HEK293 (cell line): Measurements from ENCODE around the gene TMOD2.
A peak's percentile ranks its signal among the peaks of the same experiment; 100 is the strongest.

Source experiments
- CTCF ChIA-PET: fragments of 350-600 bp; formaldehyde crosslinking; extraction: SDS; loops from one replicate; lab custom pipeline; 2021; ENCODE audit warnings: antibody characterized with exemption; lab: Yijun Ruan, JAX
- POLR2A ChIA-PET: fragments of 300-600 bp; formaldehyde crosslinking; extraction: SDS; loops from one replicate; lab custom pipeline; 2020; ENCODE audit warnings: antibody characterized with exemption, inconsistent platforms; lab: Yijun Ruan, JAX
- H3K27ac ChIP-seq: fragments of 200-500 bp; sonication (Bioruptor generic); 2 replicates; pipeline ENCODE4 v1.5.1; 2014; ENCODE audit warnings: low read depth, low read length, control low read depth, inconsistent platforms; ENCODE audit errors: extremely low read depth
- H3K36me3 ChIP-seq, 2 experiments: fragments of 200-500 bp in 1 of 2; sonication (Bioruptor generic) in 1 of 2; 1 replicate in 1 of 2; 2 replicates in 1 of 2; pipeline ENCODE4 v1.5.1; 2014 to 2017; ENCODE audit warnings: inconsistent platforms in 2 of 2, low read length in 2 of 2; ENCODE audit not compliant: control insufficient read depth in 2 of 2, insufficient read depth in 1 of 2
- H3K4me1 ChIP-seq: fragments of 200-500 bp; sonication (Bioruptor generic); 2 replicates; pipeline ENCODE4 v1.5.1; 2014; ENCODE audit warnings: mild to moderate bottlenecking, low read length, inconsistent platforms; ENCODE audit not compliant: control insufficient read depth, insufficient read depth
- H3K4me3 ChIP-seq: 2 replicates; pipeline ENCODE4 v1.5.1; 2011; ENCODE audit warnings: low read depth, mild to moderate bottlenecking, control low read depth, low read length, moderate library complexity
- H3K9me3 ChIP-seq: fragments of 200-500 bp; sonication (Bioruptor generic); 2 replicates; pipeline ENCODE4 v1.5.1; 2014; ENCODE audit warnings: low read depth, low read length, inconsistent platforms; ENCODE audit not compliant: control insufficient read depth, insufficient read depth
- EGR2 ChIP-seq: fragments of 450-650 bp; formaldehyde crosslinking; IDR thresholded peaks from 2 replicates; pipeline ENCODE4 v1.5.1; 2016; ENCODE audit warnings: low read depth, missing biosample characterization, missing genetic modification characterization
- GFI1B ChIP-seq: fragments of 450-650 bp; formaldehyde crosslinking; IDR thresholded peaks from 2 replicates; pipeline ENCODE4 v1.5.1; 2016; ENCODE audit warnings: missing biosample characterization, missing genetic modification characterization
- HOXD13 ChIP-seq: sonication (generic); formaldehyde crosslinking; IDR thresholded peaks from 2 replicates; pipeline ENCODE4 v1.8.0; 2022; ENCODE audit warnings: missing genetic modification reagents, borderline replicate concordance
- PRDM1 ChIP-seq: fragments of 450-650 bp; formaldehyde crosslinking; IDR thresholded peaks from 2 replicates; pipeline ENCODE4; 2016; ENCODE audit warnings: missing biosample characterization, missing genetic modification characterization
- SP3 ChIP-seq: fragments of 450-650 bp; formaldehyde crosslinking; IDR thresholded peaks from 2 replicates; pipeline ENCODE4 v1.5.1; 2016; ENCODE audit warnings: missing biosample characterization, missing genetic modification characterization
- ZFHX2 ChIP-seq: fragments of 450-650 bp; formaldehyde crosslinking; conservative IDR thresholded peaks from 2 replicates; pipeline ENCODE4 v1.5.1; 2016; ENCODE audit warnings: missing biosample characterization, missing genetic modification characterization
- ZFP37 ChIP-seq: fragments of 450-650 bp; formaldehyde crosslinking; IDR thresholded peaks from 2 replicates; pipeline ENCODE4 v1.5.1; 2016; ENCODE audit warnings: missing biosample characterization, missing genetic modification characterization
- ZNF155 ChIP-seq: fragments of 450-650 bp; formaldehyde crosslinking; IDR thresholded peaks from 2 replicates; pipeline ENCODE4 v1.5.1; 2016; ENCODE audit warnings: missing biosample characterization, missing genetic modification characterization
- ZNF510 ChIP-seq: fragments of 450-650 bp; formaldehyde crosslinking; IDR thresholded peaks from 2 replicates; pipeline ENCODE4 v1.5.1; 2018; ENCODE audit warnings: mild to moderate bottlenecking, missing genetic modification characterization, missing biosample characterization; ENCODE audit not compliant: insufficient replicate concordance
- ZNF777 ChIP-seq: fragments of 450-650 bp; formaldehyde crosslinking; IDR thresholded peaks from 2 replicates; pipeline ENCODE4 v1.5.1; 2017; ENCODE audit warnings: missing biosample characterization, missing genetic modification characterization, borderline replicate concordance
- ZNF791 ChIP-seq: fragments of 450-650 bp; formaldehyde crosslinking; IDR thresholded peaks from 2 replicates; pipeline ENCODE4 v1.5.1; 2016; ENCODE audit warnings: missing biosample characterization, missing genetic modification characterization
- ZNF830 ChIP-seq: fragments of 450-650 bp; IDR thresholded peaks from 2 replicates; pipeline ENCODE4 v1.5.0; 2018; ENCODE audit warnings: missing biosample characterization, missing genetic modification characterization, low read depth, mild to moderate bottlenecking, moderate library complexity
- ZNF843 ChIP-seq: fragments of 450-650 bp; formaldehyde crosslinking; IDR thresholded peaks from 2 replicates; pipeline ENCODE4 v1.5.1; 2016; ENCODE audit warnings: missing biosample characterization, missing genetic modification characterization
- TF ChIP-seq, protein P1 (sequence below): fragments of 450-650 bp; formaldehyde crosslinking; IDR thresholded peaks from 2 replicates; pipeline ENCODE4 v1.5.1; 2017; ENCODE audit warnings: missing biosample characterization, missing genetic modification characterization
- TF ChIP-seq, protein P2 (sequence below): fragments of 450-650 bp; formaldehyde crosslinking; IDR thresholded peaks from 2 replicates; pipeline ENCODE4 v1.5.1; 2016; ENCODE audit warnings: missing biosample characterization, missing genetic modification characterization
- TF ChIP-seq, protein P3 (sequence below): fragments of 450-650 bp; formaldehyde crosslinking; IDR thresholded peaks from 2 replicates; pipeline ENCODE4 v1.5.1; 2017; ENCODE audit warnings: missing biosample characterization, missing genetic modification characterization
- TF ChIP-seq, protein P4 (sequence below): fragments of 450-650 bp; formaldehyde crosslinking; IDR thresholded peaks from 2 replicates; pipeline ENCODE4 v1.5.1; 2017; ENCODE audit warnings: missing biosample characterization, missing genetic modification characterization
- TF ChIP-seq, protein P5 (sequence below): fragments of 450-650 bp; formaldehyde crosslinking; IDR thresholded peaks from 2 replicates; pipeline ENCODE4 v1.5.1; 2017; ENCODE audit warnings: missing biosample characterization, missing genetic modification characterization
- TF ChIP-seq, protein P6 (sequence below): fragments of 450-650 bp; formaldehyde crosslinking; IDR thresholded peaks from 2 replicates; pipeline ENCODE4 v1.5.1; 2016; ENCODE audit warnings: missing biosample characterization, missing genetic modification characterization
- TF ChIP-seq, protein P7 (sequence below): fragments of 450-650 bp; formaldehyde crosslinking; IDR thresholded peaks from 2 replicates; pipeline ENCODE4 v1.5.1; 2016; ENCODE audit warnings: missing biosample characterization, missing genetic modification characterization

TMOD2 gene

DNA sequence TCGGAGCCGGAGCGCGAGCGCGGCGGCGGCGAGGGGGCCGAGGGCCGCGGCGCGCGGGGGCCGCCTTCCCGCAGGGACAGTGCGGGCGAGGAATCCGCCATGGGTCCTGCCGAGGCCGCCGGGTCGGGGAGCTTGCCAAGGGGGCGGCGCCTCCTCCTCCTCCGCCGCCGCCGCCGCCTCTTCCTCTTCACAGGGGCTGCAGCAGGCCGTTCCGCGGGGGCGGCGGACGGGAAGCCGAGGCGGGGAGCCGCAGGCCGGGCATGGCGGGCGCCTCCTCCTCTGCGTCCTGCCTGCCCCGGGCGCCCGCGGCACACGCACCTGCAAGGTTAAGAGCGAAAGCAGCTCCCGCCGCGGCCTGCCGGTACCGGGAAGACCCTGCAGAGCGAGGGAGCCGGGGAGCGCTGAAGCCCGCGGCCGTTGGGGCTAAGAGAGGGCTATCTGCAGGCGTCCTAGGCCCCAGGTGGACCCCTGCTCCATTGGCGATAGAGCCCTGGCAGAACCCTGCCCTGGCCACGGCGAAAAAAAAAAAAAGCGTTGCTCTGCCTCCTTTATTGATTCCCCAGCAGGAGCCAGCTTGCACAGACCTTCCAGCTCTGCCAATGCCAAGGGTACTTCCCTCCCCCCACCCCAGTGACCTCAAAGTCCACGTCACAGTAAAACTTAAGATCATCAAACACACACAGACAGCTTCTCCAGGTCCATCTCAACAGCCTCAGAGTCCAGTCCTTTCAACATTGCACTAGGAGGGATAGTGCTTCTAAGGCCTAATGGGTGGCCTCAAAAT is 13.7 kb upstream of the TMOD2 start, which contains the start of gene LYSMD2 (continued):
- TF ChIP-seq, protein P1, sequence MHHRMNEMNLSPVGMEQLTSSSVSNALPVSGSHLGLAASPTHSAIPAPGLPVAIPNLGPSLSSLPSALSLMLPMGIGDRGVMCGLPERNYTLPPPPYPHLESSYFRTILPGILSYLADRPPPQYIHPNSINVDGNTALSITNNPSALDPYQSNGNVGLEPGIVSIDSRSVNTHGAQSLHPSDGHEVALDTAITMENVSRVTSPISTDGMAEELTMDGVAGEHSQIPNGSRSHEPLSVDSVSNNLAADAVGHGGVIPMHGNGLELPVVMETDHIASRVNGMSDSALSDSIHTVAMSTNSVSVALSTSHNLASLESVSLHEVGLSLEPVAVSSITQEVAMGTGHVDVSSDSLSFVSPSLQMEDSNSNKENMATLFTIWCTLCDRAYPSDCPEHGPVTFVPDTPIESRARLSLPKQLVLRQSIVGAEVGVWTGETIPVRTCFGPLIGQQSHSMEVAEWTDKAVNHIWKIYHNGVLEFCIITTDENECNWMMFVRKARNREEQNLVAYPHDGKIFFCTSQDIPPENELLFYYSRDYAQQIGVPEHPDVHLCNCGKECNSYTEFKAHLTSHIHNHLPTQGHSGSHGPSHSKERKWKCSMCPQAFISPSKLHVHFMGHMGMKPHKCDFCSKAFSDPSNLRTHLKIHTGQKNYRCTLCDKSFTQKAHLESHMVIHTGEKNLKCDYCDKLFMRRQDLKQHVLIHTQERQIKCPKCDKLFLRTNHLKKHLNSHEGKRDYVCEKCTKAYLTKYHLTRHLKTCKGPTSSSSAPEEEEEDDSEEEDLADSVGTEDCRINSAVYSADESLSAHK (tag by site-specific recombination): no peak
- TF ChIP-seq GFI1B (tag by site-specific recombination) (no peak), ZNF510 (tag by site-specific recombination) (no peak), ZNF843 (tag by site-specific recombination) (no peak), ZNF791 (tag by site-specific recombination) (no peak), ZNF830 (no peak), SP3 (tag by site-specific recombination) (no peak), HOXD13 (CRISPR knock-in tag) (no peak), EGR2 (tag by site-specific recombination) (peak; percentile 37; the same call in 1 of the 2 replicates), ZFP37 (tag by site-specific recombination) (no peak), PRDM1 (tag by site-specific recombination) (no peak), ZNF777 (tag by site-specific recombination) (no peak)
- TF ChIP-seq, protein P2, sequence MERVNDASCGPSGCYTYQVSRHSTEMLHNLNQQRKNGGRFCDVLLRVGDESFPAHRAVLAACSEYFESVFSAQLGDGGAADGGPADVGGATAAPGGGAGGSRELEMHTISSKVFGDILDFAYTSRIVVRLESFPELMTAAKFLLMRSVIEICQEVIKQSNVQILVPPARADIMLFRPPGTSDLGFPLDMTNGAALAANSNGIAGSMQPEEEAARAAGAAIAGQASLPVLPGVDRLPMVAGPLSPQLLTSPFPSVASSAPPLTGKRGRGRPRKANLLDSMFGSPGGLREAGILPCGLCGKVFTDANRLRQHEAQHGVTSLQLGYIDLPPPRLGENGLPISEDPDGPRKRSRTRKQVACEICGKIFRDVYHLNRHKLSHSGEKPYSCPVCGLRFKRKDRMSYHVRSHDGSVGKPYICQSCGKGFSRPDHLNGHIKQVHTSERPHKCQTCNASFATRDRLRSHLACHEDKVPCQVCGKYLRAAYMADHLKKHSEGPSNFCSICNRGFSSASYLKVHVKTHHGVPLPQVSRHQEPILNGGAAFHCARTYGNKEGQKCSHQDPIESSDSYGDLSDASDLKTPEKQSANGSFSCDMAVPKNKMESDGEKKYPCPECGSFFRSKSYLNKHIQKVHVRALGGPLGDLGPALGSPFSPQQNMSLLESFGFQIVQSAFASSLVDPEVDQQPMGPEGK (tag by site-specific recombination): no peak
- TF ChIP-seq, protein P3, sequence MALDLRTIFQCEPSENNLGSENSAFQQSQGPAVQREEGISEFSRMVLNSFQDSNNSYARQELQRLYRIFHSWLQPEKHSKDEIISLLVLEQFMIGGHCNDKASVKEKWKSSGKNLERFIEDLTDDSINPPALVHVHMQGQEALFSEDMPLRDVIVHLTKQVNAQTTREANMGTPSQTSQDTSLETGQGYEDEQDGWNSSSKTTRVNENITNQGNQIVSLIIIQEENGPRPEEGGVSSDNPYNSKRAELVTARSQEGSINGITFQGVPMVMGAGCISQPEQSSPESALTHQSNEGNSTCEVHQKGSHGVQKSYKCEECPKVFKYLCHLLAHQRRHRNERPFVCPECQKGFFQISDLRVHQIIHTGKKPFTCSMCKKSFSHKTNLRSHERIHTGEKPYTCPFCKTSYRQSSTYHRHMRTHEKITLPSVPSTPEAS: no peak
- TF ChIP-seq, protein P4, sequence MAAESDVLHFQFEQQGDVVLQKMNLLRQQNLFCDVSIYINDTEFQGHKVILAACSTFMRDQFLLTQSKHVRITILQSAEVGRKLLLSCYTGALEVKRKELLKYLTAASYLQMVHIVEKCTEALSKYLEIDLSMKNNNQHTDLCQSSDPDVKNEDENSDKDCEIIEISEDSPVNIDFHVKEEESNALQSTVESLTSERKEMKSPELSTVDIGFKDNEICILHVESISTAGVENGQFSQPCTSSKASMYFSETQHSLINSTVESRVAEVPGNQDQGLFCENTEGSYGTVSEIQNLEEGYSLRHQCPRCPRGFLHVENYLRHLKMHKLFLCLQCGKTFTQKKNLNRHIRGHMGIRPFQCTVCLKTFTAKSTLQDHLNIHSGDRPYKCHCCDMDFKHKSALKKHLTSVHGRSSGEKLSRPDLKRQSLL (tag by site-specific recombination): peak; percentile 25; the same call in 1 of the 2 replicates
- TF ChIP-seq, protein P5, sequence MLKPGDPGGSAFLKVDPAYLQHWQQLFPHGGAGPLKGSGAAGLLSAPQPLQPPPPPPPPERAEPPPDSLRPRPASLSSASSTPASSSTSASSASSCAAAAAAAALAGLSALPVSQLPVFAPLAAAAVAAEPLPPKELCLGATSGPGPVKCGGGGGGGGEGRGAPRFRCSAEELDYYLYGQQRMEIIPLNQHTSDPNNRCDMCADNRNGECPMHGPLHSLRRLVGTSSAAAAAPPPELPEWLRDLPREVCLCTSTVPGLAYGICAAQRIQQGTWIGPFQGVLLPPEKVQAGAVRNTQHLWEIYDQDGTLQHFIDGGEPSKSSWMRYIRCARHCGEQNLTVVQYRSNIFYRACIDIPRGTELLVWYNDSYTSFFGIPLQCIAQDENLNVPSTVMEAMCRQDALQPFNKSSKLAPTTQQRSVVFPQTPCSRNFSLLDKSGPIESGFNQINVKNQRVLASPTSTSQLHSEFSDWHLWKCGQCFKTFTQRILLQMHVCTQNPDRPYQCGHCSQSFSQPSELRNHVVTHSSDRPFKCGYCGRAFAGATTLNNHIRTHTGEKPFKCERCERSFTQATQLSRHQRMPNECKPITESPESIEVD: no peak

DNA sequence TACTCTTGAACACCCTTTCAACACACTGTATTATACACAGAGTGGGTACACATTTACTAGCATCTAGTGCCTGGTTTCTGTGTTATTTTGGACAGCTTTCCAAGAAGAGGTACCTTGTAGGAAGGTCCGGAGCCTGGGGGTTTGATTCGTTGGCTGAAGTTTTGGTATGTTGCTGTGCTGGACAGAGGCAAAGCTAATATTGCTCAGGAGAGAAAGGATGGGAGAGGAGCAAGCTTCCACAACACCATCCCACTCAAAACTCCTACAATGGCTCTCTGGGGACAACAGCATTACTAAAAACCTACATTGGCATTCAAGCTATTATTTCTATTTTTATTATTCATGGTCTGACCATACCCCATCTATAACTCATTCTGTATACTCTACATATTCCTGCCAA is 12.8 kb upstream of the TMOD2 start:
- ChIA-PET CTCF (interaction anchor here (0.6 to 1.6 kb wide), 2 partner anchors 13 to 38 kb away, joined by 3 to 5 read pairs; partner anchors contain the start of gene TMOD2), POLR2A (interaction anchor here (0.7 kb wide), 1 partner anchor 13 kb away, joined by 3 read pairs; no protein-coding TSS in a partner anchor)
- Histone ChIP-seq H3K4me3 (no peak overlapping the region), H3K9me3 (no peaks in the 10 kb centered on the region), H3K4me1 (no peaks in the 10 kb centered on the region), H3K27ac (no peak overlapping the region), H3K36me3 (no peaks in the 10 kb centered on the region)
- TF ChIP-seq, protein P6, sequence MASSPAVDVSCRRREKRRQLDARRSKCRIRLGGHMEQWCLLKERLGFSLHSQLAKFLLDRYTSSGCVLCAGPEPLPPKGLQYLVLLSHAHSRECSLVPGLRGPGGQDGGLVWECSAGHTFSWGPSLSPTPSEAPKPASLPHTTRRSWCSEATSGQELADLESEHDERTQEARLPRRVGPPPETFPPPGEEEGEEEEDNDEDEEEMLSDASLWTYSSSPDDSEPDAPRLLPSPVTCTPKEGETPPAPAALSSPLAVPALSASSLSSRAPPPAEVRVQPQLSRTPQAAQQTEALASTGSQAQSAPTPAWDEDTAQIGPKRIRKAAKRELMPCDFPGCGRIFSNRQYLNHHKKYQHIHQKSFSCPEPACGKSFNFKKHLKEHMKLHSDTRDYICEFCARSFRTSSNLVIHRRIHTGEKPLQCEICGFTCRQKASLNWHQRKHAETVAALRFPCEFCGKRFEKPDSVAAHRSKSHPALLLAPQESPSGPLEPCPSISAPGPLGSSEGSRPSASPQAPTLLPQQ: no peak
- TF ChIP-seq, protein P7, sequence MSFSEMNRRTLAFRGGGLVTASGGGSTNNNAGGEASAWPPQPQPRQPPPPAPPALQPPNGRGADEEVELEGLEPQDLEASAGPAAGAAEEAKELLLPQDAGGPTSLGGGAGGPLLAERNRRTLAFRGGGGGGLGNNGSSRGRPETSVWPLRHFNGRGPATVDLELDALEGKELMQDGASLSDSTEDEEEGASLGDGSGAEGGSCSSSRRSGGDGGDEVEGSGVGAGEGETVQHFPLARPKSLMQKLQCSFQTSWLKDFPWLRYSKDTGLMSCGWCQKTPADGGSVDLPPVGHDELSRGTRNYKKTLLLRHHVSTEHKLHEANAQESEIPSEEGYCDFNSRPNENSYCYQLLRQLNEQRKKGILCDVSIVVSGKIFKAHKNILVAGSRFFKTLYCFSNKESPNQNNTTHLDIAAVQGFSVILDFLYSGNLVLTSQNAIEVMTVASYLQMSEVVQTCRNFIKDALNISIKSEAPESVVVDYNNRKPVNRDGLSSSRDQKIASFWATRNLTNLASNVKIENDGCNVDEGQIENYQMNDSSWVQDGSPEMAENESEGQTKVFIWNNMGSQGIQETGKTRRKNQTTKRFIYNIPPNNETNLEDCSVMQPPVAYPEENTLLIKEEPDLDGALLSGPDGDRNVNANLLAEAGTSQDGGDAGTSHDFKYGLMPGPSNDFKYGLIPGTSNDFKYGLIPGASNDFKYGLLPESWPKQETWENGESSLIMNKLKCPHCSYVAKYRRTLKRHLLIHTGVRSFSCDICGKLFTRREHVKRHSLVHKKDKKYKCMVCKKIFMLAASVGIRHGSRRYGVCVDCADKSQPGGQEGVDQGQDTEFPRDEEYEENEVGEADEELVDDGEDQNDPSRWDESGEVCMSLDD (tag by site-specific recombination): no peak
- no peak for TF ChIP-seq ZNF155 (tag by site-specific recombination)
- 0 out of 2 replicates have a peak, but pooled peaks have one; percentile 11 for TF ChIP-seq ZFHX2 (tag by site-specific recombination)
